HuH-7.5 (cell line): ENCODE data around the gene RAB11FIP3.
"Not testable (repeated sequence)": the region's sequence is repeated elsewhere in the genome, so short reads cannot be mapped to it uniquely, and the experiment has no call there.

ENCODE experiments used
- DNase-seq: peaks from one replicate; pipeline ENCODE4 v3.0.0; 2011; ENCODE audit warnings: low spot score

The RAB11FIP3 gene, protein sequence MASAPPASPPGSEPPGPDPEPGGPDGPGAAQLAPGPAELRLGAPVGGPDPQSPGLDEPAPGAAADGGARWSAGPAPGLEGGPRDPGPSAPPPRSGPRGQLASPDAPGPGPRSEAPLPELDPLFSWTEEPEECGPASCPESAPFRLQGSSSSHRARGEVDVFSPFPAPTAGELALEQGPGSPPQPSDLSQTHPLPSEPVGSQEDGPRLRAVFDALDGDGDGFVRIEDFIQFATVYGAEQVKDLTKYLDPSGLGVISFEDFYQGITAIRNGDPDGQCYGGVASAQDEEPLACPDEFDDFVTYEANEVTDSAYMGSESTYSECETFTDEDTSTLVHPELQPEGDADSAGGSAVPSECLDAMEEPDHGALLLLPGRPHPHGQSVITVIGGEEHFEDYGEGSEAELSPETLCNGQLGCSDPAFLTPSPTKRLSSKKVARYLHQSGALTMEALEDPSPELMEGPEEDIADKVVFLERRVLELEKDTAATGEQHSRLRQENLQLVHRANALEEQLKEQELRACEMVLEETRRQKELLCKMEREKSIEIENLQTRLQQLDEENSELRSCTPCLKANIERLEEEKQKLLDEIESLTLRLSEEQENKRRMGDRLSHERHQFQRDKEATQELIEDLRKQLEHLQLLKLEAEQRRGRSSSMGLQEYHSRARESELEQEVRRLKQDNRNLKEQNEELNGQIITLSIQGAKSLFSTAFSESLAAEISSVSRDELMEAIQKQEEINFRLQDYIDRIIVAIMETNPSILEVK

GRCh38 chr16:425082-425718 lies at the start of gene RAB11FIP3:
Gene RAB11FIP3, plus strand, starts transcription at chr16:425649. Its CDS starts 358 bp downstream, at chr16:426007.
- DNase-seq, result peak; percentile 89

- DNase-seq, result no peak
Observed at GRCh38 chr16:375927-376816, 49.3 kb upstream of the RAB11FIP3 start.

DNA sequence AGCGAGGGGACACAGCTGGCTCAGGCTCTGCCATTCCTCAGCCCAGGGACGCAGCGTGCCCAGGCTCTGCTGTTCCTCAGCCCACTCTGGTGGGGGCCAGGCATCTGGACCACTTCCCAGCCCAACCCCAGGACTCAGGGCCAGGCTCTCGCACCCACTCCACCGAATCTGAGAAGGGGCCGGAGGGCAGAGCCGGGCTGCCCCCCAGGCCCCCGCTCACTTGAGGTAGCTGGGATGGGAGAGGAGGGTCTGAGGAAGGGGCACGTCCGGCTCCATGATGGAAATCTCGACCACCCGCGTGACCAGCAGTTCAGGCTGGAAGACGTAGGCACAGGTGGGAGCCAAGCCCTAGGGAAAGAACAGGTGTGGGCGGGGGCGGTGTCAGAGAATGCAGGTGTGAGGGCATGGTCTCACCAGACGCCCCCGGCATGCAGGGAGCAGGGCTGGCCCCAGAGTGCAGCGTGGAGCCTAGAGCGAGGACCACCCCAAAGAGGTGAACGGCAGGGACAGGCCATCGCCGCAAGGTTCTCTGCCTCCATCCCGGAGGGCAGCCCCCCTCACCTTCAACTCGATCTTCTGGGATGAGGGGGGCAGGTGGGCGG lies 48.5 kb upstream of the RAB11FIP3 start:
- DNase-seq, result no peak

DNA sequence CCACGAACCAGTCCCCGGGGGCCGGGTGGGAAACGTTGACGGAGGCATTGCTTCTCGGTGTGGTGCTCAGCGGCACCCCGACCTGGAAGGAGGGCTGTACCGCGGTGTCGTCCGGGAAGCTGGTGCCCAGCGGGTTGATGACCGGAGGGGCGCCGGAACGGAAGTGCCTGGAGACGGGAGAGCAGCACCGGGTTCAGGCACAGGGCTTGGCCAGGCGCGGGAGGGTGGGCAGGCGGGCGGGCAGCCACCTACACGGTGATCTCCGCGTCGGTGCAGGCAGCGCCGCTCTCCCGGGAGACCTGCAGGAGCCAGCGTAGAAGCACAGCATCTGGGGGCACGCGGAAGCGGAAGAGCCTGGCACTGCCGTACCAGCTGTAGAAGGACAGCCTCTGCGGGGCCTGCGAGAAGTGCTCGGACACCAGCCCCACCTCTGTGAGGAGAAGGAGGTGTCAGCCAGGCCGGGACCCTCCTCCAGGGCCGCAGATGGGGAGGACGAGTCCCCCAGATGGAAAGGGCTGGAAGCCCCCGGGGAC lies 48.0 kb upstream of the RAB11FIP3 start:
- DNase-seq, result no peak

DNA sequence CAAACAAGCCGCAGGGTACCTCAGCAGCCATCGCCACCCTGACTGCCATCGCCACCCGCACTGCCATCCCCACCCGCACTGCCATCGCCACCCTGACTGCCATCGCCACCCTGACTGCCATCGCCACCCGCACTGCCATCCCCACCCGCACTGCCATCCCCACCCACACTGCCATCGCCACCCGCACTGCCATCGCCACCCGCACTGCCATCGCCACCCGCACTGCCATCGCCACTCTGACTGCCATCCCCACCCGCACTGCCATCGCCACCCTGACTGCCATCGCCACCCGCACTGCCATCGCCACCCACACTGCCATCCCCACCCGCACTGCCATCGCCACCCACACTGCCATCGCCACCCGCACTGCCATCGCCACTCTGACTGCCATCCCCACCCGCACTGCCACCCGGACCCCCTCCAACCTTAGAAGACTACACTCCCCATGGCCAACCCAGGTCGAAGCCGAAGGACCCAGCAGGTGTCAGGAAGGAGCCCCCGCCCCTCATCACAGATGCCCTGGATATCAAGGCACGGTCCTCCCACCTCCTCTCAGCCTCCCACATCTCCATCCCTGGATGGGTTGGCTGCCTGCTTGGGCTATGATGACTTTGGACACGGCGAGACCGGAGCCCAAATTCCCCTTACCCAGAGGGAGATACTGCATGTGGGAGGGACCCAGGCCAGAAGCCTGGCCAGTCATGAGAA lies 47.2 kb upstream of the RAB11FIP3 start:
- not testable (repeated sequence) for DNase-seq

GRCh38 chr16:378821-379182 lies 46.6 kb upstream of the RAB11FIP3 start:
- DNase-seq, result no peak

DNA sequence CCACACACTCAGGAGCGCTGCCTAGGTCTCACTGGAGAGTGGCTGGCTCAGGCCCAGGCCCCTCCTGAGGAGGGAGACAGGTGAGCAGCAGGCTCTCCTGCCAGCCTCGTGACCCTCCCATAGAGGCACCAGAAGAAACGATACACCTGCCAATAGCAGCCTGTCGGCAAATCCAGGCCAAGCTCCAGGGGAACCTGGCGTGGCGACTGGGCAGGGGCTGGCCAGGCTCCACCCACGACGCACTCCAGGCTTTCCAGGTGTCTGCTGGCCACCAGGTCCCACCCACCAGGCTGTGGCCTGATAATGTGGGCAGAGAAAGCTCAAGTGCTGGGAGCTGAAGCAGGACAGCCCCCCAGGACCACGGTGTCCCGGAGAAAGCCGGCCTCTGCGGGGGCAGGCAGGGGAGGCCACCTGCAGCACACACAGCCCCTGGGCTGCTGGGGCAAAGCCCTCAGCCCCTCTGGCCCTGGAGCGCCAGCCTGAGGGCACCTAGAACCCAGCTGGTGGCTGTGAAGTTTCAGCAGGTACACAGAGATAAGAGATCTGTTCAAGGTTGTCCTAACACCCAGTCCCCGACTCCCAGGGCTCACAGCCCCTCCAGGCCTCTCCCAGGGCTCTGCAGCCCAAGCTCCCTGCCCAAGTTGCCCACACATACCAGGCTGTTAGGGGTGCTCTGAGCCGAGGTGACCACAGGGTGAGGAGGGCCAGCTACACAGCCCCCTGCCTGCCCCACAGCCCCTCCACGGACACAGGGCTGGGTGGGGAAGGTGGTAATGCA lies 46.1 kb upstream of the RAB11FIP3 start:
- DNase-seq, result no peak

DNA sequence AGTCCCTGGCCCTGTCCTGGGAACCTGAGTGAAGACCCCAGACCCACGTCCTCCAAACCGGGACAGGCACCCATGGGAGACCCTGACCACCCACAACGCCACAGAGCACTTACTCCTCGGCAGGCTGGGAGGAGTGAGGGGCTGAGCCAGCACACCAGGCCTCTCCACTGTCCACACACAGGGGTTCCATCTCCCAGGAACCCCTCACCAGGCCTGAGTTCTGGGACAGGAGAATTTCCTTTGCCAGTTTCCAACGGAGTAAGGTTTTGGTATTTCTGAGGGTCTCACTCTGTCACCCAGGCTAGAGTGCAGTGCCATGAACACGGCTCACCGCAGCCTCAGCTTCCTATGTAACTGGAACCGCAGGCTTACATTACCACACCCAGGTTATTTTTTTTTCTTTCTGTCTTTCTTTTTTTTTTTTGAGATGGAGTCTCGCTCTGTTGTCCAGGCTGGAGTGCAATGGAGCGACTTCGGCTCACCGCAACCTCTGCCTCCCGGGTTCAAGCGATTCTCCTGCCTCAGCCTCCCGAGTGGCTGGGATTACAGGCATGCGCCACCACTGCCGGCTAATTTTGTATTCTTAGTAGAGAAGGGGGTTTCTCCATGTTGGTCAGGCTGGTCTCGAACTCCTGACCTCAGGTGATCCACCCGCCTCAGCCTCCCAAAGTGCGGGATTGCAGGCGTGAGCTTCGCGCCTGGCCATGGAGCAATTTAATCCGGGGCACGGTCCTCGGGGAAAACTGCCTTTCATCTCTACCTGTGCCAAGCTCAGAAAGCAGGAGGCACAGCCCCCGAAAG lies 45.3 kb upstream of the RAB11FIP3 start:
- DNase-seq, result no peak

DNA sequence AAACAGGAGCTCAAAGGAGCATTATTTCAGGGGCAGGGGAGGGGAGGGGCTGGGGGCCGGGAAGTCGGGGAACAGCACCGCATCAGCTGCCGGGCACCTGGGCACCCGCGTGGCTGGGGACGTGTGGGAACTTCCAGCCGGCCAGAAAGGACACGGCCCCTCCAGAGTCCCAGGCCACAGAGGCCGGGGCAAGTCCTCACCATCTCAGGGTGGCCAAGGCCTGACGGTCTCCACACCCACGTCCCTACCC lies 44.8 kb upstream of the RAB11FIP3 start:
- no peak for DNase-seq

- DNase-seq, result no peak
Observed at GRCh38 chr16:381012-381788, 44.2 kb upstream of the RAB11FIP3 start.

GRCh38 chr16:381789-382717 lies 43.4 kb upstream of the RAB11FIP3 start, which contains the start of gene PGAP6:
Gene PGAP6, minus strand, starts transcription at chr16:381978. Its CDS starts 157 bp downstream, at chr16:381821.
- DNase-seq, result peak; percentile 81

GRCh38 chr16:383326-384051 lies 42.0 kb upstream of the RAB11FIP3 start:
- DNase-seq, result no peak

DNA sequence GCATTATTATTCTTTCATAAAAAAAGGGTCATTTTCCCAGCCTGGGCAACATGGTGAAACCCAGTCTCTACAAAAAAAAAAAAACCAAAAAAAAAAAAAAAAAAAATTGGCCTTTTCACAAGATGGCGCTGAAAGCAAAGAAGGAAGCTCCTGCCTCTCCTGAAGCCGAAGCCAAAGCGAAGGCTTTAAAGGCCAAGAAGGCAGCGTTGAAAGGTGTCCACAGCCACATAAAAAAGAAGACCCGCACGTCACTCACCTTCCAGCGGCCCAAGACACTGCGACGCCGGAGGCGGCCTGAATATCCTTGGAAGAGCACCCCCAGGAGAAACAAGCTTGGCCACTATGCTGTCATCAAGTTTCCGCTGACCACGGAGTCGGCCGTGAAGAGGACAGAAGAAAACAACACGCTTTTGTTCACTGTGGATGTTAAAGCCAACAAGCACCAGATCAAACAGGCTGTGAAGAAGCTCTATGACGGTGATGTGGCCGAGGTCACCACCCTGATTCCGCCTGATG lies 38.8 kb upstream of the RAB11FIP3 start:
- no peak for DNase-seq

DNA sequence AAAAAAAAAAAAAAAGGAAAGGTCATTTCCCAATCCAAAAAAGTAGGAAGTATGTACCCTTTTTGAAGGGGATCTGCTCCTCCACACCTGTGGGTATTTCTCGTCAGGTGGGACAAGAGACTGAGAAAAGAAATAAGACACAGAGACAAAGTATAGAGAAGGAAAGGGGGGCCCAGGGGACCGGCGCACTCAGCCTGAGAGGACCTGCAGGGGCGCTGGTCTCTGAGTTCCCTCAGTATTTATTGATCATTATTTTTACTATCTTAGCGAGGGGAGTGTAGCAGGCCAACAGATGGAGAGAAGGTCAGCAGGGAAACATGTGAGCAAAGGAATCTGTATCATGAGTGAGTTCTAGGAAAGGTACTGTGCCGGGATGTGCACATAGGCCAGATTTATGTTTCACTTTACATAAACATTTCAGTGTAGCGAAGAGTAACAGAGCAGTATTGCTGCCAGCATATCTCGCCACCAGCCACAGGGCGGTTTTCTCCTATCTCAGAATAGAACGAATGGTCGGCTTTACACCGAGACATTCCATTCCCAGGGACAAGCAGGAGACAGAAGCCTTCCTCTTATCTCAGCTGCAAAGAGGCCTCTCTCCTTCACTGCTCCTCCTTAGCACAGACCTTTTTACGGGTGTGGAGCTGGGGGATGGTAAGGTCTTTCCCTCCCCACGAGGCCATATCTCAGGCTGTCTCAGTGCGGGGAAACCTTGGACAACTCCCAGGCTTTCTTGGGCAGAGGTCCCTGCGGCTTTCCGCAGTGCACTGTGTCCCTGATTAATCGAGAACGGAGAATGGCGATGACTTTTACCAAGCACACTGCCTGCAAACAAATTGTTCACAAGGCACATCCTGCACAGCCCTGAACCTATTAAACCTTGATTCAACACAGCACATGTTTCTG lies 37.4 kb upstream of the RAB11FIP3 start:
- not testable (repeated sequence) for DNase-seq

GRCh38 chr16:389352-389751 lies 36.1 kb upstream of the RAB11FIP3 start:
- DNase-seq, result no peak
